Heart right ventricle (tissue), 16 donors: ENCODE data around the gene FASTKD3. TPM values are rescaled to one million over a fixed set of nuclear protein-coding genes. Genes with fewer than 3 reads are reported as not detected.

Experiments
- ATAC-seq, 8 donors: fragments of 200-7000 bp; cut with Tn5 transposase; one replicate each; pipeline ENCODE4 v1.9.1; 2020; ENCODE audit warnings: mild to moderate bottlenecking in 8 of 8, moderate library complexity in 8 of 8, moderate number of reproducible peaks in 1 of 8
- DNase-seq, 2 donors: peaks; one replicate each; pipeline ENCODE4 v3.0.0-alpha.2; 2020
- H3K27ac ChIP-seq, 10 donors: fragments of 200-600 bp; sonication (generic) in 2 of 10; one replicate each; pipeline versions ENCODE4 v1.5.0 to v1.8.0; 2020 to 2022; ENCODE audit warnings: mild to moderate bottlenecking in 3 of 10
- H3K27me3 ChIP-seq, 7 donors: fragments of 200-600 bp; one replicate each; pipeline ENCODE4 v1.8.0; 2021 to 2022; ENCODE audit warnings: mild to moderate bottlenecking in 2 of 7
- H3K36me3 ChIP-seq, 9 donors: fragments of 200-600 bp; sonication (generic) in 1 of 9; one replicate each; pipeline versions ENCODE4 v1.5.0 to v1.8.0; 2020 to 2022; ENCODE audit warnings: mild to moderate bottlenecking in 2 of 9
- H3K4me1 ChIP-seq, 9 donors: fragments of 200-600 bp; sonication (generic) in 1 of 9; one replicate each; pipeline versions ENCODE4 v1.5.0 to v1.8.0; 2020 to 2022; ENCODE audit warnings: mild to moderate bottlenecking in 4 of 9
- H3K4me3 ChIP-seq, 10 donors: fragments of 200-600 bp; sonication (generic) in 2 of 10; one replicate each; pipeline versions ENCODE4 v1.5.0 to v1.8.0; 2020 to 2022; ENCODE audit warnings: mild to moderate bottlenecking in 7 of 10, moderate library complexity in 2 of 10
- H3K9me3 ChIP-seq, 11 donors: fragments of 200-600 bp in 10 of 11; sonication (generic) in 2 of 11; one replicate each; pipeline versions ENCODE4 v1.5.0 to v1.8.0; 2013 to 2022; ENCODE audit warnings: mild to moderate bottlenecking in 2 of 11, control low read depth in 1 of 11, moderate library complexity in 1 of 11
- WGBS, 2 donors: extraction: QIAGEN DNeasy Blood & Tissue Kit; methylation state at CpG; one replicate each; pipeline ENCODE4 v1.1.7; 2013; ENCODE audit warnings: inconsistent platforms in 1 of 2; 5-methylcytosine and 5-hydroxymethylcytosine counted together
- intact Hi-C, 10 donors: fragments of 100-400 bp; cut with DNase I; formaldehyde crosslinking; loops; one replicate each; pipeline versions ENCODE4 v1.11.1 to v1.14.2; 2022
- polyA plus RNA-seq, 2 donors: library from polyadenylated mRNA; stranded (reverse); fragments of 200-250 nt; gene quantifications; one replicate each; pipeline ENCODE4 v1.2.3, GENCODE V29; 2013
- total RNA-seq, 10 donors: library from RNA; stranded (reverse); fragmentation: NEBNext Ultra II Directional in 3 of 10; extraction: Animal tissue kit (Norgen Biotek cat#: 25700) in 3 of 10; gene quantifications; one replicate each; pipeline versions ENCODE4 v1.2.1 to v1.2.4, GENCODE V29; 2021 to 2023
- TF ChIP-seq, protein P1 (sequence below), 9 donors: fragments of 200-600 bp; sonication (generic) in 2 of 9; IDR thresholded peaks; one replicate each; pipeline versions ENCODE4 v1.5.0 to v1.8.0; 2021 to 2022; ENCODE audit warnings: antibody characterized with exemption in 9 of 9, mild to moderate bottlenecking in 5 of 9, moderate library complexity in 1 of 9
- donor health status: Arrhythmogenic right ventricular cardiomyopathy.
- donor health status: ischemic (EF 13 %, LVEDD 7.1; RV severe dilation, severe dysfunction).
- donor health status: healthy with polysubstance abuse.
- donor health status: DM: no; HTN: yes; CAD: no.
- donor health status: DM: no; HTN: no; CAD: no.
- donor health status: ischemic (EF 25% LVEDD 6.9; RV normal size, moderate dysfunction).
- donor health status: ischemic (EF 25% LVEDD 5.7; RV mildly dilated, moderate dysfunction).
- donor health status: healthy.
- donor health status: DM: yes; HTN: yes; CAD: no.
- donor health status: Ischemic cardiomyopathy.
- donor health status: ischemic (EF 35%, LVEDD 5.7; RV mildly dilated, moderate dysfunction).
- donor health status: nonischemic (EF 11% LVEDD 7.7; RV severe dilation, severe dysfunction).
- donor health status: DM: yes; HTN: yes; CAD: no.
- donor health status: PGD.
- donor health status: ischemic (EF 29% LVEDD 5.4; RV normal size, mild dysfunction).
- donor health status: nonischemic (EF 23%, LVEDD 6.1; RV moderate dilation, normal function).

FASTKD3 gene
- total and polyA plus RNA-seq, 12 donors = 3.1 to 24.7 (median 5.1) TPM

DNA sequence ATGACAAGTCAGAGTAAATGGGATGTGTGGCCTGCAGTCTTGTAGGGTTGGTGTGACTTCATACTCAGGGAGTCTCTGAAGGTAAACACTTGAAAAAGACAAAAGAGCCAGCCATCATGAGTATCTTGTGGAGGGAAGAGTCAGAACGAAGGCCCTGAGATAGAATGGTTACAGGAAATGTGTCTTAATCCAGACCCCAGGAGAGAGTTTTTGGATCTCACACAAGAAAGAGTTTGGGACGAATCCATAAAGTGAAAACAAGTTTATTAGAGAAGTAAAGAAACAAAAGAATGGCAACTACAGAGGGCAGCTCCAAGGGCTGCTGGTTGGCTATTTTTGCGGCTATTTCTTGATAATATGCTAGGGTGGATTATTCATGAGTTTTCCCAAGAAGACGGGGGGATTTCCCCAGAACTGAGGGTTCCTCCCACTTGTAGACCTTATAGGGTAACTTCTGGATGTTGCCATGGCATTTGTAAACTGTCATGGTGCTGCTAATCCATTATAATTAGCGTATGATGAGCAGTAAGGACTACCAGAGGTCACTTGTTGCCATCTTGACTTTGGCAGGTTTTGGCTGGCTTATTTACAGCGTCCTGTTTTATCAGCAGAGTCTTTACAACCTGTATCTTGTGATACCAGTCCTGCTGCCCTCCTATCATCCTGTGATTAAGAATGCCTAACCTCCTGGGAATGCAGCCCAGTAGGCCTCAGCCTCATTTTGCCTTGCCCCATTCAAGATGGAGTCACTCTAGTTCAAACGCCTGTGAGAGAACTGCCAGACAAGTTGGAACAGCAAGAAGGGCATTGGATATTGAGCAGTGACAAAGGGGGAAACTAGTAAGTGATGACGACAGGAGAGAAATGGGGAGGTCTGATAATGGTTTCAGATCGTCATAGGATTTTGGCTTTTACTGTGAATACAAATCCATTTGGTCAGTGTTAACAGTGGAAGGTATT, 34.1 kb upstream of the FASTKD3 start:
- TF ChIP-seq, protein P1, sequence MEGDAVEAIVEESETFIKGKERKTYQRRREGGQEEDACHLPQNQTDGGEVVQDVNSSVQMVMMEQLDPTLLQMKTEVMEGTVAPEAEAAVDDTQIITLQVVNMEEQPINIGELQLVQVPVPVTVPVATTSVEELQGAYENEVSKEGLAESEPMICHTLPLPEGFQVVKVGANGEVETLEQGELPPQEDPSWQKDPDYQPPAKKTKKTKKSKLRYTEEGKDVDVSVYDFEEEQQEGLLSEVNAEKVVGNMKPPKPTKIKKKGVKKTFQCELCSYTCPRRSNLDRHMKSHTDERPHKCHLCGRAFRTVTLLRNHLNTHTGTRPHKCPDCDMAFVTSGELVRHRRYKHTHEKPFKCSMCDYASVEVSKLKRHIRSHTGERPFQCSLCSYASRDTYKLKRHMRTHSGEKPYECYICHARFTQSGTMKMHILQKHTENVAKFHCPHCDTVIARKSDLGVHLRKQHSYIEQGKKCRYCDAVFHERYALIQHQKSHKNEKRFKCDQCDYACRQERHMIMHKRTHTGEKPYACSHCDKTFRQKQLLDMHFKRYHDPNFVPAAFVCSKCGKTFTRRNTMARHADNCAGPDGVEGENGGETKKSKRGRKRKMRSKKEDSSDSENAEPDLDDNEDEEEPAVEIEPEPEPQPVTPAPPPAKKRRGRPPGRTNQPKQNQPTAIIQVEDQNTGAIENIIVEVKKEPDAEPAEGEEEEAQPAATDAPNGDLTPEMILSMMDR (IDR thresholded peaks at IDR 0.05) = no peak
- H3K27ac ChIP-seq = no peak overlapping the region
- H3K4me1 ChIP-seq = peaks cover 0 to 2% (median 0%) of the 10 kb centered on the region in 9 donors
- peaks cover 0 to 16% (median 9%) of the 10 kb centered on the region in 11 donors for H3K9me3 ChIP-seq
- peak in 3 of 8 donors; percentile 12 to 73 (median 28) for ATAC-seq
- WGBS, 2 donors = 81 to 85% methylated on average over 9 of the region's 9 CpGs
- peaks cover 0 to 98% (median 47%) of the 10 kb centered on the region in 9 donors for H3K36me3 ChIP-seq
- intact Hi-C loops = no loop called here
- DNase-seq = no peak
- no peak overlapping the region for H3K4me3 ChIP-seq
- no peaks in the 10 kb centered on the region for H3K27me3 ChIP-seq

DNA sequence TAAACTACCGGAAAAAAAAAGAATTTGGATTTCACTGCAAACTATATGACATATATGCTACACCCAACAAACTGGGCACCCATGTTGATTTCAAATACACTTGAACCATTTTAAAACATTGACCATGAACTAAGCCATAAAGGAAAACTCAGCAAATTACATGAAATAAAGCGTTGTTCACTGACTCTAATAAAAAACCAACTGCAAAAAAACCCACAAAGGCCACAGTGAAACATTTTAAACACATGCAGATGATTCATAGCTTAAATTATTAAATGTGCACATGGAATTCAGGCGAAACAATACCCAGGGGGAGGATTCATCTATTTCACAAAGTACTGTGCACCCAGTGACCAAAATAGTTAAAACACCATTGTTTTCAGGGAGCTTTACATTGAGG, 33.4 kb upstream of the FASTKD3 start:
- H3K4me1 ChIP-seq = peaks cover 0 to 2% (median 0%) of the 10 kb centered on the region in 9 donors

DNA sequence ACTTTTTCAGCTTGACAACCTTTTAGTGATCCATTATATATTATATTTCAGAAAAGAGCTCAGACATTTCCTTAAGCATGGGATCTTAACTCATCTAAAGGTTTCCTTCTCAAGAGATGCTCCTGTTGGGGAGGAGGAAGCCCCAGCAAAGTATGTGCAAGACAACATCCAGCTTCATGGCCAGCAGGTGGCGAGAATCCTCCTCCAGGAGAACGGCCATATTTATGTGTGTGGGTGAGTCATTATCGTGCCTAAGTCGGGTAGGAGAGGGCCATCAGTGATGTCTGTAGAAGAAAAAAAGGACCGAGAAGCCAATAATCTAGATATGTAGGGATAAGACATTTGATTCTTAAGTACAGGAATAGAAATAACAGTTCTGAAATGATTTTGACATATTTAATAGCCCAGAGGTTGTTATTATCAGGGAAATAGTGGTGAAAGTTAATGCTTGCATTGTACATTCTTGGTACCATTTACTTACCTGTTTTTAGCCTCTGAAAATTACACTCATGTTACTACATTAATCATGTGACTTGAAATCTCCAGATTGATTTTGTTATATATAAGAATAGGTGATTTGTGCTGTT, 28.3 kb upstream of the FASTKD3 start:
- no peaks in the 10 kb centered on the region for H3K4me1 ChIP-seq
- H3K4me3 ChIP-seq = no peak overlapping the region
- intact Hi-C loops = no loop called here
- peaks cover 0 to 100% (median 85%) of the 10 kb centered on the region in 9 donors for H3K36me3 ChIP-seq
- H3K27ac ChIP-seq = no peak overlapping the region
- WGBS, 2 donors = 75 to 76% methylated on average over 5 of the region's 5 CpGs
- no peaks in the 10 kb centered on the region for H3K27me3 ChIP-seq
- ATAC-seq = no peak
- TF ChIP-seq, protein P1 (IDR thresholded peaks at IDR 0.05) = peak in 3 of 9 donors; percentile 8 to 22 (median 14)
- DNase-seq = no peak
- no peaks in the 10 kb centered on the region for H3K9me3 ChIP-seq

More for the DNA sequence above, 33.4 kb upstream of the FASTKD3 start:
- 84 to 95% methylated on average over 3 of the region's 3 CpGs for WGBS, 2 donors
- Histone ChIP-seq H3K27ac (no peak overlapping the region), H3K4me3 (no peak overlapping the region), H3K27me3 (no peaks in the 10 kb centered on the region), H3K36me3 (peaks cover 0 to 98% (median 54%) of the 10 kb centered on the region in 9 donors), H3K9me3 (peaks cover 0 to 9% (median 2%) of the 10 kb centered on the region in 11 donors)
- intact Hi-C loops = no loop called here
- DNase-seq = no peak
- no peak for ATAC-seq
- TF ChIP-seq, protein P1 (IDR thresholded peaks at IDR 0.05) = no peak

DNA sequence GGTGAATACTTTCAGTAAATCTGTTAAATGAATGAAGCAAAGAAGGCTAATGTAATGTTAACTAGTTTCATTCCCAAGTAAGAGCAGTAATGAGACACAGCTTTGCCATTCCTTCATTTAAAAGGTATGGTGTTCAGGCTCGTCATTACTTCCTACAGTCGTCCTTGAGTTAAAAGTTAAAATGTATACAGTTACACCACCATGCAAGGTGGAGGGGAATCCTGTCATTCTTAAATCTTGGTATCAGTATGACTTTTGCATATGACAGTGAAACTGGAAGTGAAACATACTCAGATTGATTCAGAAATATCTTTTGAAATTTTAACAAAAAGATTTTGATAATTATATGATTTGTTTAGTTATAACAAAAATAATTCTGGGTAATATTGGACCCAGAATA, 26.0 kb upstream of the FASTKD3 start:
- TF ChIP-seq, protein P1 (IDR thresholded peaks at IDR 0.05) = no peak
- ATAC-seq (no peak), DNase-seq (no peak)
- no peak overlapping the region for H3K4me3 ChIP-seq
- 73 to 89% methylated on average over 2 of the region's 2 CpGs for WGBS, 2 donors
- no peaks in the 10 kb centered on the region for H3K9me3 ChIP-seq
- peaks cover 0 to 100% (median 76%) of the 10 kb centered on the region in 9 donors for H3K36me3 ChIP-seq
- intact Hi-C loops = no loop called here
- no peak overlapping the region for H3K27ac ChIP-seq
- no peaks in the 10 kb centered on the region for H3K27me3 ChIP-seq
- no peaks in the 10 kb centered on the region for H3K4me1 ChIP-seq
